ENCODE data around the gene CD2.

Gene CD2

GRCh38 chr1:116768416-116769103 is 14.3 kb downstream of the CD2 start:
- POLR2A ChIA-PET: no interaction called here

GRCh38 chr1:116769104-116769452 is 14.8 kb downstream of the CD2 start:
- CTCF ChIA-PET: interaction anchor here (1.1 to 3.6 kb wide), 9 partner anchors 8 to 44 kb away, joined by 3 to 22 read pairs (median 4); partner anchors contain the start of gene CD2

More at GRCh38 chr1:116768416-116769103, 14.3 kb downstream of the CD2 start:
- no peak for TF ChIP-seq CTCF (IDR thresholded peaks at IDR 0.05; ENCODE audit: control extremely low read depth, extremely low read depth, low read depth, missing control alignments)
- CTCF ChIA-PET: interaction anchor here (0.8 to 3.6 kb wide), 5 partner anchors 9 to 280 kb away, joined by 3 to 22 read pairs (median 4); partner anchors contain the start of gene CD2
- DNase-seq (ENCODE audit: extremely low spot score): no peak

GRCh38 chr1:116769561-116769977 is 15.3 kb downstream of the CD2 start:
- ChIA-PET CTCF (interaction anchor here (1.1 to 3.6 kb wide), 11 partner anchors 8 to 271 kb away, joined by 3 to 22 read pairs (median 4); partner anchors contain the start of gene CD2), POLR2A (no interaction called here)
- peak; percentile 53 for DNase-seq (ENCODE audit: extremely low spot score)
- TF ChIP-seq CTCF (IDR thresholded peaks at IDR 0.05; ENCODE audit: control extremely low read depth, extremely low read depth, low read depth, missing control alignments): no peak

More at GRCh38 chr1:116769104-116769452, 14.8 kb downstream of the CD2 start:
- DNase-seq (ENCODE audit: extremely low spot score): no peak
- TF ChIP-seq CTCF (IDR thresholded peaks at IDR 0.05; ENCODE audit: control extremely low read depth, extremely low read depth, low read depth, missing control alignments): no peak
- POLR2A ChIA-PET: no interaction called here

GRCh38 chr1:116769994-116770393 is 15.8 kb downstream of the CD2 start:
- POLR2A ChIA-PET: no interaction called here
- TF ChIP-seq CTCF (IDR thresholded peaks at IDR 0.05; ENCODE audit: control extremely low read depth, extremely low read depth, low read depth, missing control alignments): no peak
- no peak for DNase-seq (ENCODE audit: extremely low spot score)
- CTCF ChIA-PET: interaction anchor here (1.1 to 3.6 kb wide), 10 partner anchors 9 to 271 kb away, joined by 3 to 22 read pairs (median 4); partner anchors contain the start of gene CD2

- TF ChIP-seq CTCF (IDR thresholded peaks at IDR 0.05; ENCODE audit: control extremely low read depth, extremely low read depth, low read depth, missing control alignments): no peak
- POLR2A ChIA-PET: no interaction called here
- CTCF ChIA-PET: interaction anchor here (1.1 to 3.6 kb wide), 6 partner anchors 7 to 272 kb away, joined by 3 to 22 read pairs (median 4); no protein-coding TSS in a partner anchor
- DNase-seq (ENCODE audit: extremely low spot score): no peak
These were observed 16.4 kb downstream of the CD2 start for GRCh38 chr1:116770625-116771024.

- DNase-seq (ENCODE audit: extremely low spot score): no peak
- POLR2A ChIA-PET: no interaction called here
- TF ChIP-seq CTCF (IDR thresholded peaks at IDR 0.05; ENCODE audit: control extremely low read depth, extremely low read depth, low read depth, missing control alignments): no peak
- CTCF ChIA-PET: interaction anchor here (0.8 to 2.8 kb wide), 7 partner anchors 9 to 287 kb away, joined by 3 to 14 read pairs (median 4); no protein-coding TSS in a partner anchor
These were observed 17.9 kb downstream of the CD2 start for GRCh38 chr1:116771997-116772647.
